ENCODE measurements around the gene TMED6. TPM values are rescaled to one million over a fixed set of nuclear protein-coding genes. Genes with fewer than 3 reads are reported as not detected.

The TMED6 gene
- polyA plus RNA-seq (2013, experiment 1 of 2; ENCODE audit: insufficient read length), result 0.99 TPM
- polyA plus RNA-seq (2013, experiment 2 of 2; ENCODE audit: insufficient read length), result 0.93 TPM

GRCh38 chr16:69351309-69352027 lies at the start of gene TMED6:
TMED6 (minus strand) TSS chr16:69351786; CDS start chr16:69351753, 33 bp downstream.
- no peak for DNase-seq

- DNase-seq, result peak; percentile 52
Measured at GRCh38 chr16:69399361-69399760, 47.8 kb upstream of the TMED6 start.

GRCh38 chr16:69397821-69398521 lies 46.4 kb upstream of the TMED6 start:
- peak; percentile 78 for DNase-seq

GRCh38 chr16:69396187-69397061 lies 44.8 kb upstream of the TMED6 start:
- peak; percentile 92 for DNase-seq

GRCh38 chr16:69395859-69396186 lies 44.2 kb upstream of the TMED6 start:
- DNase-seq, result no peak

- no peak for DNase-seq
Measured at GRCh38 chr16:69393898-69394849, 42.6 kb upstream of the TMED6 start.

- DNase-seq, result peak; percentile 61
Measured at GRCh38 chr16:69386596-69386995, 35.0 kb upstream of the TMED6 start.

- no peak for DNase-seq
Measured at GRCh38 chr16:69384974-69385373, 33.4 kb upstream of the TMED6 start.

GRCh38 chr16:69382421-69382820 lies 30.8 kb upstream of the TMED6 start:
- DNase-seq, result no peak

- no peak for DNase-seq
Measured at GRCh38 chr16:69381231-69381630, 29.6 kb upstream of the TMED6 start.

- DNase-seq, result no peak
Measured at GRCh38 chr16:69378760-69379159, 27.2 kb upstream of the TMED6 start.

- DNase-seq, result no peak
Measured at GRCh38 chr16:69378036-69378435, 26.4 kb upstream of the TMED6 start.

GRCh38 chr16:69376393-69377059 lies 24.9 kb upstream of the TMED6 start:
- DNase-seq, result no peak

- no peak for DNase-seq
Measured at GRCh38 chr16:69373019-69373418, 21.4 kb upstream of the TMED6 start.

GRCh38 chr16:69371564-69371963 lies 20.0 kb upstream of the TMED6 start:
- DNase-seq, result no peak

GRCh38 chr16:69368866-69369265 lies 17.3 kb upstream of the TMED6 start:
- DNase-seq, result no peak

GRCh38 chr16:69367980-69368379 lies 16.4 kb upstream of the TMED6 start:
- DNase-seq, result no peak

GRCh38 chr16:69366431-69366830 lies 14.8 kb upstream of the TMED6 start:
- DNase-seq, result no peak

GRCh38 chr16:69365901-69366300 lies 14.3 kb upstream of the TMED6 start:
- no peak for DNase-seq

GRCh38 chr16:69364088-69364487 lies 12.5 kb upstream of the TMED6 start:
- DNase-seq, result no peak

- DNase-seq, result no peak
Measured at GRCh38 chr16:69363281-69363717, 11.7 kb upstream of the TMED6 start.
